Measurements from ENCODE around the gene WNT4. TPM values are rescaled to one million over a fixed set of nuclear protein-coding genes. Genes with fewer than 3 reads are reported as not detected.
A peak's percentile ranks its signal among the peaks of the same experiment; 100 is the strongest.

The WNT4 gene
- polyA plus RNA-seq, 3 donors = not detected

GRCh38 chr1:22089134-22089571, 53.7 kb downstream of the WNT4 start:
- Mint-ChIP-seq H3K36me3 (peaks cover 74 to 92% of the 10 kb centered on the region in 2 donors), H3K9me3 (no peaks in the 10 kb centered on the region), H3K27me3 (ENCODE audit: low read depth in 3 of 3) (no peaks in the 10 kb centered on the region), H3K4me3 (peak overlapping the region in 1 of 2 donors; percentile 3), H3K4me1 (peaks cover 44% of the 10 kb centered on the region), H3K27ac (peak overlapping the region; percentile 63 to 87 (median 80))
- intact Hi-C loops (cut with micrococcal nuclease) = loop anchor here in 1 of 2 donors (5.0 kb wide), 1 partner anchor 37 kb away; the partner anchor contains the start of gene CDC42
- peak overlapping the region in 1 of 2 donors; percentile 73 for H3K27ac ChIP-seq (ENCODE audit: low read depth in 1 of 2, low read length in 2 of 2)
- H3K79me2 ChIP-seq (ENCODE audit: insufficient read depth, low read length) = peaks cover 97% of the 10 kb centered on the region
- H2AFZ ChIP-seq (ENCODE audit: insufficient read depth, low read depth, low read length, poor library complexity, severe bottlenecking) = no peak overlapping the region
- no peak for TF ChIP-seq CTCF (IDR thresholded peaks at IDR 0.05)
- peak overlapping the region in 1 of 3 experiments; percentile 37 for H3K4me3 ChIP-seq (replicated peaks in 1 of 3; ENCODE audit: low read depth in 2 of 3, low read length in 3 of 3)
- peaks cover 28 to 41% of the 10 kb centered on the region in 2 donors for H3K4me1 ChIP-seq (ENCODE audit: control insufficient read depth in 1 of 2, insufficient read depth in 2 of 2, low read length in 2 of 2)
- H3K4me2 ChIP-seq (replicated peaks; ENCODE audit: extremely low read depth, low read length, poor library complexity, severe bottlenecking) = peak overlapping the region; percentile 64
- no CpG with 5 or more reads among the region's 3 CpGs for WGBS (ENCODE audit: insufficient coverage)
- no peaks in the 10 kb centered on the region for H3K9me3 ChIP-seq (replicated peaks in 1 of 2; ENCODE audit: control insufficient read depth in 1 of 2, insufficient read depth in 1 of 2, low read length in 2 of 2)
- H3K27me3 ChIP-seq (ENCODE audit: control insufficient read depth in 2 of 2, insufficient read depth in 2 of 2, low read length in 2 of 2) = no peaks in the 10 kb centered on the region
- peaks cover 100% of the 10 kb centered on the region for H4K20me1 ChIP-seq (ENCODE audit: insufficient read depth, low read length)
- peak overlapping the region; percentile 38 for H3K9ac ChIP-seq (ENCODE audit: insufficient read depth, low read length, poor library complexity, severe bottlenecking)
- DNase-seq = no peak
- H3K36me3 ChIP-seq (replicated peaks in 1 of 2; ENCODE audit: control insufficient read depth in 1 of 2, insufficient read depth in 2 of 2, low read length in 2 of 2) = peaks cover 65 to 93% of the 10 kb centered on the region in 2 donors

DNA sequence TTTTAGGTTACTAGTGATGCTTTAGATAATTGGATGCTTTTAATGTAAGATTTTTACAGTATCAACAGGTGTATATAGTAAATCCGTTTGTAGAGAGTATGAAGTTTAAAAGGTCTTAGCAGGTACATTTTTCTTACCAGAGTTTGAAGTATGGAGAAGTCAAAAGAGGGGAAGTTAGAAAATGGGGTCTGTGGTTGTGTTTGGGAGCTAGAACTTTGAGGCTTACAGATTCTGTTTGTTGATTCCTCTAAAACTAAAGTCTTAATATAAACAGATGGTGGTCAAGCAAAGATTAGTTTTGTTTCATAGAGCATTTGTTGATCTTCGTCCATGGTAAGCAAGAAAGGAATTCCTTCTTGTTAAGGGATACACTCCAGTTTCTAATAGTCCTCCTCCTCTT, 54.6 kb downstream of the WNT4 start:
- Histone ChIP-seq H3K4me2 (replicated peaks; ENCODE audit: extremely low read depth, low read length, poor library complexity, severe bottlenecking) (no peak overlapping the region), H3K4me3 (replicated peaks in 1 of 3; ENCODE audit: low read depth in 2 of 3, low read length in 3 of 3) (no peak overlapping the region), H3K79me2 (ENCODE audit: insufficient read depth, low read length) (peaks cover 98% of the 10 kb centered on the region), H3K9me3 (replicated peaks in 1 of 2; ENCODE audit: control insufficient read depth in 1 of 2, insufficient read depth in 1 of 2, low read length in 2 of 2) (no peaks in the 10 kb centered on the region), H3K36me3 (replicated peaks in 1 of 2; ENCODE audit: control insufficient read depth in 1 of 2, insufficient read depth in 2 of 2, low read length in 2 of 2) (peaks cover 62 to 93% of the 10 kb centered on the region in 2 donors), H3K9ac (ENCODE audit: insufficient read depth, low read length, poor library complexity, severe bottlenecking) (peak overlapping the region; percentile 38), H3K4me1 (ENCODE audit: control insufficient read depth in 1 of 2, insufficient read depth in 2 of 2, low read length in 2 of 2) (peaks cover 28 to 41% of the 10 kb centered on the region in 2 donors), H3K27me3 (ENCODE audit: control insufficient read depth in 2 of 2, insufficient read depth in 2 of 2, low read length in 2 of 2) (no peaks in the 10 kb centered on the region), H2AFZ (ENCODE audit: insufficient read depth, low read depth, low read length, poor library complexity, severe bottlenecking) (no peak overlapping the region), H4K20me1 (ENCODE audit: insufficient read depth, low read length) (peaks cover 100% of the 10 kb centered on the region), H3K27ac (ENCODE audit: low read depth in 1 of 2, low read length in 2 of 2) (peak overlapping the region in 1 of 2 donors; percentile 73)
- Mint-ChIP-seq H3K27me3 (ENCODE audit: low read depth in 3 of 3) (no peaks in the 10 kb centered on the region), H3K4me3 (no peak overlapping the region), H3K4me1 (peaks cover 47% of the 10 kb centered on the region), H3K27ac (peak overlapping the region in 6 of 7 donors; percentile 26 to 87 (median 72)), H3K36me3 (peaks cover 73 to 93% of the 10 kb centered on the region in 2 donors), H3K9me3 (no peaks in the 10 kb centered on the region)
- no peak for DNase-seq
- TF ChIP-seq CTCF (IDR thresholded peaks at IDR 0.05) = no peak
- WGBS (ENCODE audit: insufficient coverage) = no CpG with 5 or more reads among the region's 2 CpGs
- intact Hi-C loops (cut with micrococcal nuclease) = loop anchor here in 1 of 2 donors (5.0 kb wide), 1 partner anchor 36 kb away; the partner anchor contains the start of gene CDC42
